GM10266 (cell line): Measurements from ENCODE around the gene B4GALT1.

Experiments
- DNase-seq: peaks from one replicate; pipeline ENCODE4 v3.0.0; 2012; ENCODE audit errors: extremely low spot score
- CTCF ChIP-seq: IDR thresholded peaks from 2 replicates; pipeline ENCODE4 v1.5.1; 2012; ENCODE audit warnings: mild to moderate bottlenecking, low read depth; ENCODE audit not compliant: control insufficient read depth, insufficient read depth; ENCODE audit errors: missing control alignments

B4GALT1 gene

GRCh38 chr9:33158843-33159776, 8.0 kb downstream of the B4GALT1 start:
- peak; percentile 39 for DNase-seq
- no peak for TF ChIP-seq CTCF

GRCh38 chr9:33157960-33158842, 8.9 kb downstream of the B4GALT1 start:
- TF ChIP-seq CTCF: no peak

GRCh38 chr9:33155393-33155792, 11.7 kb downstream of the B4GALT1 start:
- no peak for DNase-seq
- no peak for TF ChIP-seq CTCF

More at GRCh38 chr9:33157960-33158842, 8.9 kb downstream of the B4GALT1 start:
- DNase-seq: no peak

GRCh38 chr9:33154371-33154770, 12.8 kb downstream of the B4GALT1 start:
- DNase-seq: no peak
- no peak for TF ChIP-seq CTCF

- TF ChIP-seq CTCF: no peak
- DNase-seq: no peak
Observed at GRCh38 chr9:33153666-33154065, 13.5 kb downstream of the B4GALT1 start.

GRCh38 chr9:33153001-33153400, 14.1 kb downstream of the B4GALT1 start:
- no peak for DNase-seq
- no peak for TF ChIP-seq CTCF
